ENCODE measurements around the gene SERPINB6. TPM values are rescaled to one million over a fixed set of nuclear protein-coding genes. Genes with fewer than 3 reads are reported as not detected.

The SERPINB6 gene
- total and polyA plus RNA-seq, 9 of the 15 experiments (the other 6 are each of a cell fraction or from before 2014, with no cell fraction given): 86.6 to 211 (median 143) TPM

DNA sequence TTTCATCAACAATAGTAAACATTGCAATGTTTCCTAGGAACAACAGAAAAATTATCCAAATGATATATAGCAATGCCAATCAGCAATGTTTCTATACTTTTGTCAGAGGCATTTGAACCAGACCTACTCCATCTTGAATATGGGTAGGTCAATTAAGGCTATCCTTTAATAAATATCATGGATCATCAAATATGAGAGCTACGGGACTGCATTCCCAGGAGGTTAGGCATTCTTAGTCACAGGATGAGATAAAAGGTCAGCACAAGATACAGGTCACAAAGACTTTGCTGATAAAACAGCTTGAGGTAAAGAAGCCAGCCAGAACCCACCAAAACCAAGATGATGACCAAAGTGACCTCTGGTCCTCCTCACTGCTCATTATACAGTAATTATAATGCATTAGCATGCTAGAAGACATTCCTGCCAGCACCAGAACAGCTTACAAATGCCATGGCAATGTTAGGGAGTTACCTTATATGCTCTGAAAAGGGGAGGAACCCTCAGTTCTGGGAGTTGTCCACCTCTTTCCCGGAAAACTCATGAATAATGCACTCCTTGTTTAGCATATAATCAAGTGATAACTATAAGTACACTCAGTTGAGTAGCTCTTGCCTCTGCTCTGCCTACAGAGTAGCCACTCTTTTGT lies 8.6 kb upstream of the SERPINB6 start (continued):
- TF ChIP-seq GTF2A2 (tag; IDR thresholded peaks at IDR 0.05) (peak; percentile 93), HSF4 (CRISPR knock-in tag; IDR thresholded peaks at IDR 0.05; ENCODE audit: borderline replicate concordance) (peak; percentile 84; the same call in 1 of the 2 replicates), IRF1 (CRISPR knock-in tag; IDR thresholded peaks at IDR 0.05; ENCODE audit: borderline replicate concordance) (no peak), ZC3H4 (CRISPR knock-in tag; IDR thresholded peaks at IDR 0.05; ENCODE audit: borderline replicate concordance) (no peak), ZNF583 (CRISPR knock-in tag; IDR thresholded peaks at IDR 0.05) (peak; percentile 96), MYBL2 (IDR thresholded peaks at IDR 0.05; ENCODE audit: low read depth) (no peak), MYBL2 (CRISPR knock-in tag; IDR thresholded peaks at IDR 0.05; ENCODE audit: borderline replicate concordance) (no peak), ZNF124 (CRISPR knock-in tag; IDR thresholded peaks at IDR 0.05) (no peak), HDAC2 (IDR thresholded peaks at IDR 0.05) (peak; percentile 72), C11orf30 (IDR thresholded peaks at IDR 0.05; ENCODE audit: low read depth) (peak; percentile 24; the same call in 1 of the 2 replicates), BCLAF1 (IDR thresholded peaks at IDR 0.05; ENCODE audit: borderline replicate concordance in 1 of 2, control insufficient read depth in 1 of 2, low read depth in 2 of 2, low read length in 1 of 2) (no peak), HCFC1 (IDR thresholded peaks at IDR 0.05; ENCODE audit: low read depth, low read length) (no peak), SAFB2 (IDR thresholded peaks at IDR 0.05; ENCODE audit: borderline replicate concordance, low read depth, low read length, severe bottlenecking) (no peak), RAD21 (CRISPR knock-in tag; conservative IDR thresholded peaks at IDR 0.05 in 1 of 2, IDR thresholded peaks at IDR 0.05 in 1 of 2) (no peak; a peak in 1 of 4 replicates), TFAM (CRISPR knock-in tag; conservative IDR thresholded peaks at IDR 0.05) (no peak), NR2C1 (IDR thresholded peaks at IDR 0.05) (peak; percentile 73), NR2C1 (tag; IDR thresholded peaks at IDR 0.05) (peak; percentile 93), NCOA4 (IDR thresholded peaks at IDR 0.05; ENCODE audit: partially characterized antibody) (no peak), HEY1 (CRISPR knock-in tag; IDR thresholded peaks at IDR 0.05; ENCODE audit: borderline replicate concordance) (no peak), RNF2 (IDR thresholded peaks at IDR 0.05) (no peak), YBX1 (IDR thresholded peaks at IDR 0.05) (no peak), KAT8 (IDR thresholded peaks at IDR 0.05; ENCODE audit: low read depth) (no peak)
- TF ChIP-seq, protein P1, sequence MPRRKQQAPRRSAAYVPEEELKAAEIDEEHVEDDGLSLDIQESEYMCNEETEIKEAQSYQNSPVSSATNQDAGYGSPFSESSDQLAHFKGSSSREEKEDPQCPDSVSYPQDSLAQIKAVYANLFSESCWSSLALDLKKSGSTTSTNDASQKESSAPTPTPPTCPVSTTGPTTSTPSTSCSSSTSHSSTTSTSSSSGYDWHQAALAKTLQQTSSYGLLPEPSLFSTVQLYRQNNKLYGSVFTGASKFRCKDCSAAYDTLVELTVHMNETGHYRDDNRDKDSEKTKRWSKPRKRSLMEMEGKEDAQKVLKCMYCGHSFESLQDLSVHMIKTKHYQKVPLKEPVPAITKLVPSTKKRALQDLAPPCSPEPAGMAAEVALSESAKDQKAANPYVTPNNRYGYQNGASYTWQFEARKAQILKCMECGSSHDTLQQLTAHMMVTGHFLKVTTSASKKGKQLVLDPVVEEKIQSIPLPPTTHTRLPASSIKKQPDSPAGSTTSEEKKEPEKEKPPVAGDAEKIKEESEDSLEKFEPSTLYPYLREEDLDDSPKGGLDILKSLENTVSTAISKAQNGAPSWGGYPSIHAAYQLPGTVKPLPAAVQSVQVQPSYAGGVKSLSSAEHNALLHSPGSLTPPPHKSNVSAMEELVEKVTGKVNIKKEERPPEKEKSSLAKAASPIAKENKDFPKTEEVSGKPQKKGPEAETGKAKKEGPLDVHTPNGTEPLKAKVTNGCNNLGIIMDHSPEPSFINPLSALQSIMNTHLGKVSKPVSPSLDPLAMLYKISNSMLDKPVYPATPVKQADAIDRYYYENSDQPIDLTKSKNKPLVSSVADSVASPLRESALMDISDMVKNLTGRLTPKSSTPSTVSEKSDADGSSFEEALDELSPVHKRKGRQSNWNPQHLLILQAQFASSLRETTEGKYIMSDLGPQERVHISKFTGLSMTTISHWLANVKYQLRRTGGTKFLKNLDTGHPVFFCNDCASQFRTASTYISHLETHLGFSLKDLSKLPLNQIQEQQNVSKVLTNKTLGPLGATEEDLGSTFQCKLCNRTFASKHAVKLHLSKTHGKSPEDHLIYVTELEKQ (CRISPR knock-in tag; IDR thresholded peaks at IDR 0.05): peak; percentile 94

Data from K562 (cell line).